GM21423 (cell line): ENCODE data around the gene AVP.
"Not testable (repeated sequence)": the region's sequence is repeated elsewhere in the genome, so short reads cannot be mapped to it uniquely, and the experiment has no call there.

Experiments used
- ATAC-seq: cut with Tn5 transposase; IDR thresholded peaks from one replicate; pipeline ENCODE4 v1.9.1; 2021; ENCODE audit warnings: mild to moderate bottlenecking, moderate library complexity; ENCODE audit not compliant: unreplicated experiment

The AVP gene

GRCh38 chr20:3084283-3084985 is at the start of gene AVP:
Gene AVP (minus strand): TSS chr20:3084724. CDS start chr20:3084674, 50 bp downstream.
- ATAC-seq = no peak

GRCh38 chr20:3134151-3134550 is 49.6 kb upstream of the AVP start:
- no peak for ATAC-seq

- no peak for ATAC-seq
Measured at GRCh38 chr20:3133155-3133554, 48.6 kb upstream of the AVP start.

- no peak for ATAC-seq
Measured at GRCh38 chr20:3130051-3130600, 45.6 kb upstream of the AVP start.

GRCh38 chr20:3129094-3129493 is 44.6 kb upstream of the AVP start:
- ATAC-seq = no peak

GRCh38 chr20:3128275-3128984 is 43.9 kb upstream of the AVP start:
- no peak for ATAC-seq

- no peak for ATAC-seq
Measured at GRCh38 chr20:3126527-3126859, 42.0 kb upstream of the AVP start.

DNA sequence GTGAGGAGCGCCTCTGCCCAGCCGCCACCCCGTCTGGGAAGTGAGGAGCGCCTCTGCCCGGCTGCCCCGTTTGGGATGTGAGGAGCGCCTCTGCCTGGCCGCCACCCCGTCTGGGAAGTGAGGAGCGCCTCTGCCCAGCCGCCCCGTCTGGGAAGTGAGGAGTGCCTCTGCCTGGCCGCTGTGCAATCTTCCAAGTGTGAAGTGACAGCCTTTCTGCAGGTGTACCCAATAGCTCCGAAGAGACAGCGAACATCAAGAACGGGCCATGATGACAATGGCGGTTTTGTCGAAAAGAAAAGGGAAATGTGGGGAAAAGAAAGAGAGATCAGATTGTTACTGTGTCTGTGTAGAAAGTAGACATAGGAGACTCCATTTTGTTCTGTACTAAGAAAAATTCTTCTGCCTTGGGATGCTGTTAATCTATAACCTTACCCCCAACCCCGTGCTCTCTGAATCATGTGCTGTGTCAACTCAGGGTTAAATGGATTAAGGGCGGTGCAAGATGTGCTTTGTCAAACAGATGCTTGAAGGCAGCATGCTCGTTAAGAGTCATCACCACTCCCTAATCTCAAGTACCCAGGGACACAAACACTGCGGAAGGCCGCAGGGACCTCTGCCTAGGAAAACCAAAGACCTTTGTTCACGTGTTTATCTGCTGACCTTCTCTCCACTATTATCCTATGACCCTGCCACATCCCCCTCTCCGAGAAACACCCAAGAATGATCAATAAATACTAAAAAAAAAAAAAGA is 41.4 kb upstream of the AVP start:
- not testable (repeated sequence) for ATAC-seq

GRCh38 chr20:3124773-3125560 is 40.4 kb upstream of the AVP start:
- not testable (repeated sequence) for ATAC-seq

DNA sequence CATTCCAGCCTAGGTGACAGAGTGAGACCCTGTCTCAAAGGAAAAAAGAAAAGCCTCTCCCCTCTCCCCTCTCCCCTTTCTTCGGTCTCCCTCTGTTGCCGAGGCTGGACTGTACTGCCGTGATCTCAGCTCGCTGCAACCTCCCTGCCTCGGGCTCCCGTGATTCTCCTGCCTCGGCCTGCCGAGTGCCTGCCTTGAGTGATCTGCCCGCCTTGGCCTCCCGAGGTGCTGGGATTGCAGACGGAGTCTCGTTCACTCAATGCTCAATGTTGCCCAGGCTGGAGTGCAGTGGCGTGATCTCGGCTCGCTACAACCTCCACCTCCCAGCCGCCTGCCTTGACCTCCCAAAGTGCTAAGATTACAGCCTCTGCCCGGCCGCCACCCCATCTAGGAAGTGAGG is 39.6 kb upstream of the AVP start:
- ATAC-seq = not testable (repeated sequence)

- ATAC-seq = no peak
Measured at GRCh38 chr20:3123542-3123941, 39.0 kb upstream of the AVP start.

DNA sequence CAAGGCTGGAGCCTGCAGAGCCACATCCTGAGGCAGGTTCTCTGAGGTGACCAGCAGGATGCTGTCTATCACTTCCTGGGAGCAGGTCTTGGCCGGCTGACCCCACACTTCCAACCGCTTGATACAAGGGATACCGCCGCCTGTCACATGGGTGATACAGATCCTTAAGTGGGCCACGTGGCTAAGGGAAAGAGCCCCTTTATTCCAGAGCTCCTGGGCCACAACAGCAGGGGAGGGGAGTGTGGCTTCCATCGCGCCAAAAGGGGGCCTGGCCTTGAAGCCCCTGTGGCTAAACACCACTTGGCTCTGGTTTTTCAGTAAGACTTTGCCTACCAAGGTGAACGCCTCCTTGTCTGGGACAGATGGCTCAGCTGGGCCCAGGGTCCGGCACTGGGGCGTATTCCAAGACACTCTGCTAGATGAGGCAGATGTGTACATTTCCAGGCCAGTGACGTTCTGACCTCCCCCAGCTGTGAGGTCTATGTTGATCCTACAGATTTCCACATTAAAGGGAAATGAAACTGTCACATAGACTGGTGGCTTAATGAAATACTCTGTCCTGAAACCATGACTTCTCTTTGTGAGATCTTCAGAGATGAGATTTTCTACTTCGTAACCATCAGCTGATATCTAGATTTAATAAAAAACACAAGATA is 37.6 kb upstream of the AVP start:
- ATAC-seq = no peak

DNA sequence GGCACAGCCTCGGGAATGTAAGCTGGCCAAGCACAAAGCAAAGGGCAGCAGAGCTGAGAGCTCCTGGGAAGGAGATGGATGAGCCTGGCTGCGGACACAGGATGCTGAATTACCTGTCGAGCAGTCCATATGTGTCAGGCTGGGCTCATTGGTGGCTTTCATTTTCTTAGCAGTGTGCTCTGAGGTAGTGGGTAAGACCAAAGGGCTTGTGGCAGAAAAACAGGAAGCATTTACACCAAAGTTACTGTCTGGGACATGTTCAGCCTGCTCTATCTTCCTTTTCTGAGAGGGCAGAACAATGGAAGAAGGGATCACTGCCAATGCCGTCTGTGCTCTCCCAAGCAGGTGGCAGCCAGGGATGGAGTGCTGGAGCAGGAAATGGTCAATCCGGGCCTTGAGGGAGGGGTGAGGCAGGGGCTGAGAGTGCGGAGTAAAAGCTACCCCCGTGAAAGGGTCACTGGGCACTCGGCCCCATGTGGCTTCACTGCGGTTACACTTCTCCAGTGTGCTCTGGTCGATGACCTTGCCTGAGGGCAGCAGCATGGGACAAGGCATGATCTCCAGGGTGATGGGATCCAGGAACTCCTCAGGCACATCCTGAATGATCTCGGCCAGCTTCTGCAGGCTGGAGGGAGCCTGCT is 36.9 kb upstream of the AVP start:
- no peak for ATAC-seq

DNA sequence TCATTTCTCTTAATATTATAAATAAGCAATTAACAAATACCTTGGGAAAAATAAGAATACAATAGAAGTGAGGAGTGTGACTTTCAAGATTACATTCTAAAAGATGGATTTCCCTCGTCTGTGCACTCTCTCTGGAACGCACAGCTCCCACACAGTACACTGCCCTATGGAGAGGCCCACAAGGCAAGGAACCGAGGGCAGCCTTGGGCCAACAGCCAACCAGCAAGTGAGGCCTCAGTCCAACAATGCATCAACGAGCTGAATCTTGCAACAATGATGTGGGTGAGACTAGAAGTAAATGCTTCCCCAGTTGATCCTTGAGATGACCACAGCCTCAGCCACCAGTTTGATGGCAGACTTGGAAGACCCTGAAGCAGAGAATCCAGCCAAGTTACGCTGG is 34.5 kb upstream of the AVP start:
- ATAC-seq = no peak

GRCh38 chr20:3117839-3118379 is 33.4 kb upstream of the AVP start:
- not testable (repeated sequence) for ATAC-seq

GRCh38 chr20:3116341-3116740 is 31.8 kb upstream of the AVP start:
- no peak for ATAC-seq

- no peak for ATAC-seq
Measured at GRCh38 chr20:3115190-3116107, 30.9 kb upstream of the AVP start.

DNA sequence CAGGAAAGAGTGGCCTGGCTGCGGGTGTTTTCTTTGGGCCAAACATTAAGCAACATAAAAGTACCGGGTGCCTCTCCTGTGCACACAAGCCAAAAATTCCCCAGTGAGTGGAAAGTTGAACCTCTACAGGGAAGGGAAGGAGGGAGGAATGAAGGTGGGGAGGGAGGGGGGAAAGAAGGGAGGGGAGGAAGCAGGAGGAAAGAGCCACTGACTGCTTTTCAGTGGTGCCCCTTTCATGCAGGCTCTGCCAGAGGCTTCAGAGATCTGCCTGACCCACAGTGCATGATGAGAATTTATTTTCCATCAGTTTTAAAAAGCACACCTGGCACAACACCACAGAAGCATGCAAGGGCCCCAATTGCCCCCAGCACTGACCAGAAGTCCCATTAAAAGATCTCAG is 27.5 kb upstream of the AVP start:
- ATAC-seq = no peak

GRCh38 chr20:3111507-3111906 is 27.0 kb upstream of the AVP start:
- ATAC-seq = no peak
